ENCODE results near the gene TLR10.
"Not testable (repeated sequence)": the region's sequence is repeated elsewhere in the genome, so short reads cannot be mapped to it uniquely, and the experiment has no call there.

TLR10 gene, protein sequence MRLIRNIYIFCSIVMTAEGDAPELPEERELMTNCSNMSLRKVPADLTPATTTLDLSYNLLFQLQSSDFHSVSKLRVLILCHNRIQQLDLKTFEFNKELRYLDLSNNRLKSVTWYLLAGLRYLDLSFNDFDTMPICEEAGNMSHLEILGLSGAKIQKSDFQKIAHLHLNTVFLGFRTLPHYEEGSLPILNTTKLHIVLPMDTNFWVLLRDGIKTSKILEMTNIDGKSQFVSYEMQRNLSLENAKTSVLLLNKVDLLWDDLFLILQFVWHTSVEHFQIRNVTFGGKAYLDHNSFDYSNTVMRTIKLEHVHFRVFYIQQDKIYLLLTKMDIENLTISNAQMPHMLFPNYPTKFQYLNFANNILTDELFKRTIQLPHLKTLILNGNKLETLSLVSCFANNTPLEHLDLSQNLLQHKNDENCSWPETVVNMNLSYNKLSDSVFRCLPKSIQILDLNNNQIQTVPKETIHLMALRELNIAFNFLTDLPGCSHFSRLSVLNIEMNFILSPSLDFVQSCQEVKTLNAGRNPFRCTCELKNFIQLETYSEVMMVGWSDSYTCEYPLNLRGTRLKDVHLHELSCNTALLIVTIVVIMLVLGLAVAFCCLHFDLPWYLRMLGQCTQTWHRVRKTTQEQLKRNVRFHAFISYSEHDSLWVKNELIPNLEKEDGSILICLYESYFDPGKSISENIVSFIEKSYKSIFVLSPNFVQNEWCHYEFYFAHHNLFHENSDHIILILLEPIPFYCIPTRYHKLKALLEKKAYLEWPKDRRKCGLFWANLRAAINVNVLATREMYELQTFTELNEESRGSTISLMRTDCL

DNA sequence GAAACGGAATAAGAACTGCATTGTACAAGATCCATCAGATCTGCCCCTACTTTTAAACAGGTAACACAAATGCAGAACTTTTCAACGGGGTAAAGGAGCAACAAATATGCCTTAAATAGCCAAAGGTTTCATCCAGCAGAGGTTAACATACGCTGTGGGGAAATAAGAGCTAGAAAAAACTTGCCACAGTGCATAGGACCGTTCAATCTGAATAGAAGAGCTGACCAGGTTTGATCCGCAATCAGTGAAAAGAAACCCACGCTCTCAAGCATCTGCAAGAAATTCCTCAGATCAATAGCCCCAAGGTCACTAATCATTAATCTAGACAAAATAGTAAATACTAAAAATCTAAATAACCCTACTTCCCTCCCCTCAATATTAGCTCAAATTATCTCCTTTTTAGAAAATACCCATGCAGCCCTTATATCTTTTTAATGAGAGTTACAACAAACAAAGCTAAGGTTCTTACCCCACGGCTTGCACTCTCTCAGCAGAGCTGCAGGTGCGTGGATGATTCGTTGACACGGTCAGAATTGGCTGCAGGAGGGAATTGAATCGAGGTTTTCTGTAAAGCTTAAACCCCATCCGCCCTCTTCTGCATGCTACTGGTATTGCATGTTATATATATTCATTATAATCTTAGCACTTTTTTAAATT, at the start of gene TLR10:
TLR10 (minus strand) TSS at position 539 of the 657 bp plus-strand sequence. CDS start 7,400 bp downstream, outside the sequence.
- no peak for DNase-seq (ENCODE audit: low read depth in 2 of 2)

GRCh38 chr4:38832206-38832605, 49.4 kb upstream of the TLR10 start:
- no peak for DNase-seq (ENCODE audit: low read depth in 2 of 2)

- no peak for DNase-seq (ENCODE audit: low read depth in 2 of 2)
Observed at GRCh38 chr4:38831653-38832052, 48.9 kb upstream of the TLR10 start.

GRCh38 chr4:38829237-38829636, 46.4 kb upstream of the TLR10 start:
- no peak for DNase-seq (ENCODE audit: low read depth in 2 of 2)

GRCh38 chr4:38823766-38824165, 41.0 kb upstream of the TLR10 start:
- no peak for DNase-seq (ENCODE audit: low read depth in 2 of 2)

GRCh38 chr4:38822748-38823303, 40.0 kb upstream of the TLR10 start:
- DNase-seq (ENCODE audit: low read depth in 2 of 2), result no peak

DNA sequence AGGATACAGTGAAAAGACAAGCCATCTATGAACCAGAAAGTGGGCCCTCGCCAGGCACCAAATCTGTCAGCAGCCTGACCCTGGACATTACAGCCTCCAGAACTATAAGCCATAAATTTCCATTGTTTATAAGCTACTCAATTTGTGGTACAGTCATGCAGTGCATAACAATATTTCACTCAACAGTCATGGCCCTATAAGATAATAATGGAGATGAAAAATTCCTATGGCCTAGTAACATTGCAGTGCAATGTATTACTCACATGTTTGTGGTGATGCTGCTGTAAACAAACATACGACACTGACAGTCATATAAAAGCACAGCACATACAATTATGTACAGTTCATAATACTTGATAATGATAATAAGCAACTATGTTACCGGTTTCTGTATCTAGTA, 38.9 kb upstream of the TLR10 start:
- no peak for DNase-seq (ENCODE audit: low read depth in 2 of 2)

GRCh38 chr4:38820329-38821061, 37.7 kb upstream of the TLR10 start:
- no peak for DNase-seq (ENCODE audit: low read depth in 2 of 2)

DNA sequence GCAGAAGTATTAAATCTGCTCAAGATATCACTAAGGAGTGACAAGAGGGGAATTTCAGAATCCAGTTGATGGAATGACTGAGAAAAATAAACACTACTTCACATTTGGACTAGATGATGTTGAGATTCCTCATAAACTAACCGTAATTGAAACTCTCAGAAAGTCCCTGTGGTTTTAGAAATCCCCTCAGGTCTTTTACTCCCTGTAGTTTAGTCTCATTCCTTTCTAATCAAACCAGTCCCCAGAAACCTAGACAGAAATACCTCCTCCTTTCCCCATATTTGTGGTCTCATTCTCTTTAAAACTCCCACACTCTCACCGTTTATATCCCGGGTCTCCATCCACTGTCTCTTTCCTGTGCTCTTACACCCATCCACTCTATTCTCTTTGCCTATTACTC, 36.8 kb upstream of the TLR10 start:
- no peak for DNase-seq (ENCODE audit: low read depth in 2 of 2)

DNA sequence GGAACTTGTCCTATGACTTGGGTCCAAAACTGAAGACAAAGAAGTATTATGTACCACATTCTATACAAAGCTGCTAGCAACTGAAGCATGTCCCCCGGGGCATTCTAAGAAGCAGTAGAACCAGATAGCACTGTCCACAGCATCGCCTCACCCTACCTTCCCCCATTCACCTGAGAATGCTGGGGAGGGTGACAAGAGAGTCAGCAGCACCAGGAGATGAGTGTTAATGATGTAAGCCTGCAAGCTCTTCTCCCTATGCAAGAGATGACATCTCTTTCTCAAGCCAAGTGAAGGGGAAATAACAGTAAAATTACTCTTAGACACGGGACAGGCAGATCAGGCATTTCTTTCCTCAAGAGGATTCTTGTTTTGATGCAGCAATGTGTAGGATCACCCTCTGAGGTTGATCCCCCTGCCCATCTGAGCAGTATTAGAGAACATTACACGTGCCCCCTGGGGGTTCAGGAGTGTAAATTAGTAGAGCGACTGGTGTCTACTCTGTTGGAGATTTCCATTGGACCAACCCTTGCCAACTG, 35.7 kb upstream of the TLR10 start:
- no peak for DNase-seq (ENCODE audit: low read depth in 2 of 2)

- no peak for DNase-seq (ENCODE audit: low read depth in 2 of 2)
Observed at GRCh38 chr4:38815885-38816782, 33.3 kb upstream of the TLR10 start.

DNA sequence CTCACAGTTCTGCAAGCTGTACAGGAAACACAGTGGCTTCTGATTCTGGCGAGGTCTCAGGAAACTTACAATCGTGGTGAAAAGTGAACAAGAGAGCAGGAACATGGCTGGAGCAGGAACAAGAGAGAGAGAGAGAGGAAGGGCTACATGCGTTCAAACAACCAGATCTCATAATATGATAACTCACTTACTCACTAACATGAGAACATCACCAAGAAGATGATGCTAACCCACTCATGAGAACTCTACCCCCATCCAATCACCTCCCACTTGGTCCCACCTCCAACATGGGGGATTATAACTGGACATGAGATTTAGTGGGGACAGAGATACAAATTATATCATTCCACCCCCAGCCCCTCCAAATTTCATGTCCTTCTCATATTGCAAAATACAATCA, 31.6 kb upstream of the TLR10 start:
- no peak for DNase-seq (ENCODE audit: low read depth in 2 of 2)

DNA sequence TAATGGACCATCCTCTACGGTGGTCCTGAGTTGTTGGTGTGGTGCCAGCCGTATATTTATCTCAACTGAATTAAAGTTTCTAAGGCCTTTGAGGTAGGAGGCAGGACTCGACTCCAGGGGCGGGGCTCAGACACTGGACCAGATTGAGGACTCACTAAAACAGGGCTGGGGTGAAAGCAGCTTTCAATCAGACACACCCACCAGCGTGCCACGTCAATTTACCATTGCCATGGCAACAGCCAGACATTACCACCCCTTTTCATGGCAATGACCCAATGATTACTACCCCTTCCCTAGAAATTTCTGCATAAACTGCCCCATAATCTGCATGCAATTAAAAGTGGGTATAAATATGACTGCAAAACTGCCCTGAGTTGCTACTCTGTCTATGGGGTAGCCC, 28.5 kb upstream of the TLR10 start:
- no peak for DNase-seq (ENCODE audit: low read depth in 2 of 2)

GRCh38 chr4:38807462-38807861, 24.7 kb upstream of the TLR10 start:
- not testable (repeated sequence) for DNase-seq (ENCODE audit: low read depth in 2 of 2)

DNA sequence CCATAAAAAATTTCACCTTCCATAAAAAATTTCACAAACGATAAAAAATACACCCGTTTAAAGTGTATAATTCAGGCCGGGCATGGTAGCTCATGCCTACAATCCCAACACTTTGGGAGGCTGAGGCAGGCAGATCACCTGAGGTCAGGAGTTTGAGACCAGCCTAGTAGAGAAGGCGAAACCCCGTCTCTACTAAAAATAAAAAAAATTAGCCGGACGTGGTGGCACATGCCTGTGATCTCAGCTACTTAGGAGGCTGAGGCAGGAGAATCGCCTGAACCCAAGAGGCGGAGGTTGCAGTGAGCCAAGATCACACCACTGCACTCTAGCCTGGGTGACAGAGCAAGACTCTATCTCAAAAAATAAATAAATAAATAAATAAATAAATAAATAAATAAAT, 23.5 kb upstream of the TLR10 start:
- DNase-seq (ENCODE audit: low read depth in 2 of 2), result not testable (repeated sequence)

GRCh38 chr4:38805530-38806145, 22.8 kb upstream of the TLR10 start:
- DNase-seq (ENCODE audit: low read depth in 2 of 2), result no peak

DNA sequence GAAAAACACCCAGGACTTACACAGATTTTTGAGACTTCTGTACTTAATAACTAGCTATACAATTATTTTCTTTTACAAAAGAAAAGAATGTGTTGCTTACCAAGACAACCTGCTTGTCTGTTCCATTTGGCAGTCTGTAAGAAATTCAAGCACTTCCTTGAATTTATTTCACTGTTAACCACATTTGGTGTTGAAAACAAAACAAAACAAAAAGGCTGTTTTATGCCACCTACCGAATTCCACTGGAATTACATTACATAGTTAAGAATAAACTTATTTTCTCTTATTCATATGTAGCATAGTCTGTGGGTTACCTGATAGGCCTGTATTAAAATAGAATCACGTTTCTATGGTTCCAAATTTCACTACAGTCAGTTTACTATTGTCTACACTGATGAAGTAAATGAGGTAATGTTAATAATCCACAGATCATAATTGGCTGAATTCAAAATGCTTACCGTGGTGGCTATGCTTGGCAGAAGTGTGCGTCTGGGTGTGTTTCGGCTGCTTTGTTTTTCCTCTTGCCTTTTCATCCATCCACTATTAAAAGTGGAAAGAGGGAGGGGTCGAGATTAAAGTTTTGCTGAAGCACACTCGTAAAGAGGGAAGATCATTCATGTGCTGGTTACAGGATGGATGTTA, 22.0 kb upstream of the TLR10 start, which contains the start of gene TLR1:
TLR1 (minus strand) TSS at position 138 of the 642 bp plus-strand sequence. CDS start 5,960 bp downstream, outside the sequence.
- DNase-seq (ENCODE audit: low read depth in 2 of 2), result peak in 1 of 2 experiments; percentile 13

DNA sequence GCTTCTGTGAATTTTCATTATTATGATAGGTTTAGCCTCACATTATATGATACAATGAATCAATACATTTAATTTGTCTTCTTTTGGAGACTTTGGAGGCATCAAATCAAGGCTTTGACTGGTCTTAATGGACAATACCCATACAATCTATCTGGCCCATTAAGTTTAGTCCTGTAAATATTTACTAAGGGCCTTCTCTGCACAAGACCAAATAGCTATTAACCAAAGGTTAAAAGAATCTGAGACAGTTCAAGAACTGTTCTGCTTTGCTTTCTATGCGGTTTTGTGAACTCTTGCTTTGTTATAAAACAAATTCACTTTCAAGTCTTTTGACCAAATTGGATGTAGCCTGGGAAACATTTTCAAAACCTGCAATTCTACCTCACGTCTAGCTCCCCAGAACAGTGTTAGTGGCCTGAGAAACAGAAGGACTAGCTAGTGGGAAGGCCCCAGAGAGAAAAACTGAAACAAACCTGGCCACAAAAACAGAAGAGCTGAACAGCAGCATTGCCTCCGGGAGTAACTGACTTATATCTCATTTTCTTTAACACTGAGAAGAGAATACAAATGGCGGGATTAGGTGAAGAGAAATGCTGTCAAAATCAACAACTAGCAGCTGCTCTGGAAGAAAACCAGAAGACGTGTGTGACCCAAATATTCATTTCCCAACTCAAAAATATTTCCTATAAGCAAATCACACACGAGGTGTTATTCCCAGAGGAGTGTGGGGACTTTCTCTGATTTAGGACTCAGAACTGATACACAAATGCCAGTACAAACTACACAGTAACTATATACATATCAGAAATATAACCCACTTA, 21.3 kb upstream of the TLR10 start:
- no peak for DNase-seq (ENCODE audit: low read depth in 2 of 2)
